ENCODE results near the gene ICE2. TPM values are rescaled to one million over a fixed set of nuclear protein-coding genes. Genes with fewer than 3 reads are reported as not detected.

Gene ICE2
- total and polyA plus RNA-seq, 2 of the 8 experiments (the other 6 are each of a cell fraction or from before 2014, with no cell fraction given) = 40.0 to 87.3 TPM

DNA sequence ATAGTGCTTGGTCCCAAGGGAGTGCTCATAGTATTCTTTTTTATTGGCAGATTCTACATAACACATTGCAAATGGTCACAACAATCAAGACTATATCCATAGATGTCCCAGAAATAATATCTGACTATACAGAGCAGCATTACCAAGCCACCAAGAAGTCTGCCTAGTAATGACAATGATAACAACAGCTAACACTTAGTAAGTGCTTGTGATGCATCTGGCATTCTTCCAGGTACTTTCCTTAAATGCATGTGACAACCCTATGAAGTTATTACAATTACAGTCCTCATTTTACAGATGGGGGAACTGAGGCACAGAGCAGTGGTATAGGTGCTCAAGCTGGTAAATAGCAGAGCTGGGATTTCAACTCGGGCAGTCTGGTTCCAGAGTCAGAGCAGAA lies 49.6 kb upstream of the ICE2 start:
- Histone ChIP-seq H3K9me3 (ENCODE audit: insufficient read depth in 2 of 2, low read depth in 1 of 2, low read length in 1 of 2) (no peaks in the 10 kb centered on the region), H3K14ac (ENCODE audit: insufficient read length) (no peak overlapping the region), H4K5ac (ENCODE audit: insufficient read length, low read depth, low read length) (no peak overlapping the region), H2BK15ac (ENCODE audit: low read length) (no peak overlapping the region), H3K36me3 (ENCODE audit: control insufficient read depth in 2 of 4, insufficient read depth in 4 of 4, low read length in 3 of 4) (no peaks in the 10 kb centered on the region), H4K91ac (replicated peaks; ENCODE audit: insufficient read length, low read length) (no peak overlapping the region), H3K27ac (ENCODE audit: low read depth, low read length) (no peak overlapping the region), H3K9ac (replicated peaks in 1 of 4; ENCODE audit: extremely low read depth in 1 of 4, low read depth in 3 of 4, low read length in 3 of 4) (no peak overlapping the region), H2BK12ac (ENCODE audit: low read depth, low read length) (no peak overlapping the region), H3K56ac (replicated peaks; ENCODE audit: insufficient read length, low read depth, low read length) (no peak overlapping the region), H2AK5ac (ENCODE audit: low read depth, low read length) (no peak overlapping the region), H3K79me2 (ENCODE audit: control insufficient read depth in 1 of 2, insufficient read depth in 2 of 2, low read length in 2 of 2) (no peaks in the 10 kb centered on the region), H3K4me3 (ENCODE audit: extremely low read depth in 1 of 4, insufficient read depth in 2 of 4, low read depth in 3 of 4, low read length in 4 of 4) (no peak overlapping the region), H2AFZ (ENCODE audit: low read length) (no peak overlapping the region), H2BK5ac (ENCODE audit: low read depth, low read length) (no peak overlapping the region), H2BK20ac (ENCODE audit: low read length) (no peak overlapping the region), H3K4ac (replicated peaks; ENCODE audit: insufficient read length, low read depth, low read length) (no peak overlapping the region), H3K23me2 (ENCODE audit: low read depth, low read length) (no peaks in the 10 kb centered on the region), H4K20me1 (replicated peaks in 1 of 2; ENCODE audit: control insufficient read depth in 1 of 2, insufficient read depth in 2 of 2, low read length in 2 of 2) (no peaks in the 10 kb centered on the region), H4K8ac (ENCODE audit: extremely low read depth, insufficient read depth, low read length) (no peak overlapping the region), H3K27me3 (replicated peaks in 1 of 4; ENCODE audit: control insufficient read depth in 3 of 4, extremely low read depth in 1 of 4, insufficient read depth in 3 of 4, low read length in 3 of 4) (no peaks in the 10 kb centered on the region), H3K23ac (ENCODE audit: insufficient read length) (no peak overlapping the region), H2BK120ac (replicated peaks; ENCODE audit: low read depth, low read length) (no peak overlapping the region), H3K4me2 (ENCODE audit: insufficient read depth in 1 of 2, low read depth in 2 of 2, low read length in 2 of 2) (no peak overlapping the region), H3K79me1 (ENCODE audit: low read depth, low read length) (no peaks in the 10 kb centered on the region), H3K18ac (ENCODE audit: extremely low read depth, low read length) (no peak overlapping the region), H3K4me1 (replicated peaks in 1 of 4; ENCODE audit: control insufficient read depth in 3 of 4, insufficient read depth in 4 of 4, low read length in 3 of 4) (no peaks in the 10 kb centered on the region)
- WGBS, 2 experiments (ENCODE audit: extremely low coverage in 1 of 2, insufficient coverage in 1 of 2, insufficient read length in 1 of 2, insufficient replicate concordance in 2 of 2, low coverage in 1 of 2, low lambda C conversion rate in 2 of 2, missing lambda C conversion rate in 1 of 2) = 91% methylated on average over 1 of the region's 1 CpG; no CpG with 5 or more reads in 1 of the 2 experiments
- TF ChIP-seq NANOG (IDR thresholded peaks at IDR 0.05; ENCODE audit: insufficient read depth, low read depth, low read length, poor library complexity, severe bottlenecking) = no peak
- TF ChIP-seq GABPA (IDR thresholded peaks at IDR 0.05; ENCODE audit: borderline replicate concordance, insufficient read depth, low read length) = no peak
- TF ChIP-seq RXRA (IDR thresholded peaks at IDR 0.05; ENCODE audit: insufficient read depth, low read depth, low read length) = no peak
- CTCF ChIA-PET (ENCODE audit: partially characterized antibody) = interaction anchor here (1.0 to 1.5 kb wide), 4 partner anchors 8 to 389 kb away, joined by 3 to 4 read pairs (median 3); no protein-coding TSS in a partner anchor
- POLR2A ChIA-PET (ENCODE audit: partially characterized antibody) = interaction anchor here (1.0 kb wide), 1 partner anchor 19 kb away, joined by 3 read pairs; no protein-coding TSS in a partner anchor
- no peak for DNase-seq (ENCODE audit: low read depth in 1 of 2, low spot score in 2 of 2)
- no peak for FAIRE-seq

Measured in H1 (cell line).